Measurements from ENCODE around the gene TACR2. TPM values are rescaled to one million over a fixed set of nuclear protein-coding genes. Genes with fewer than 3 reads are reported as not detected.

Gene TACR2
- total RNA-seq, 2 experiments from 2014 or later = not detected

DNA sequence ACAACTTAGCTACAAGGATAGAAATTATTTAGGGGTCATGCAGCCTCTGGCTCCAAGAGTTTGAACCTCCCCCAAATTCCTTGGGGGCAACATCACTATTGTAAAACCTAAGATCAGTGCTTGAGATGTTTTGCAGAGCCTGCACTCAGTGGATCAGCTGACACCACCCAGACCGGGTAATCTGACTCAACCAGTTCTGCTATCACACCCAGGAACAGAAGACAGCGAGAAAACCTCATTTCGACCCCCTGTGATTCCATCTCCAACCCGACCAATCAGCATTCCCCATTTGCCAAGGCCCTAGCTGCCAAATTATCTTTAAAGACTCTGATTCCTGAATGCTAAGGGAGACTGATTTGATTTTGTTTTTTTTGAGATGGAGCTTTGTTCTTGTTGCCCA is 5.2 kb downstream of the TACR2 start:
- peaks cover 0 to 4% of the 10 kb centered on the region in 2 experiments for H3K9me3 ChIP-seq (ENCODE audit: control insufficient read depth in 1 of 2, insufficient read depth in 1 of 2, low read length in 2 of 2)
- no peak for ATAC-seq (ENCODE audit: poor library complexity)
- Mint-ChIP-seq H3K27ac (no peak overlapping the region), H3K4me1 (ENCODE audit: low read depth) (peaks cover 27% of the 10 kb centered on the region), H3K36me3 (ENCODE audit: low read depth) (no peaks in the 10 kb centered on the region), H3K4me3 (no peak overlapping the region), H3K27me3 (no peaks in the 10 kb centered on the region), H3K9me3 (no peaks in the 10 kb centered on the region)
- no peaks in the 10 kb centered on the region for H3K36me3 ChIP-seq (ENCODE audit: insufficient read depth, low read length)
- CTCF ChIA-PET = no interaction called here
- intact Hi-C loops (cut with DNase I, micrococcal nuclease) = loop anchor here in 1 of 2 experiments (2.0 kb wide), 2 partner anchors 13 to 219 kb away; partner anchors contain the start of gene FAM241B
- DNase-seq = no peak
- TF ChIP-seq, protein P1, sequence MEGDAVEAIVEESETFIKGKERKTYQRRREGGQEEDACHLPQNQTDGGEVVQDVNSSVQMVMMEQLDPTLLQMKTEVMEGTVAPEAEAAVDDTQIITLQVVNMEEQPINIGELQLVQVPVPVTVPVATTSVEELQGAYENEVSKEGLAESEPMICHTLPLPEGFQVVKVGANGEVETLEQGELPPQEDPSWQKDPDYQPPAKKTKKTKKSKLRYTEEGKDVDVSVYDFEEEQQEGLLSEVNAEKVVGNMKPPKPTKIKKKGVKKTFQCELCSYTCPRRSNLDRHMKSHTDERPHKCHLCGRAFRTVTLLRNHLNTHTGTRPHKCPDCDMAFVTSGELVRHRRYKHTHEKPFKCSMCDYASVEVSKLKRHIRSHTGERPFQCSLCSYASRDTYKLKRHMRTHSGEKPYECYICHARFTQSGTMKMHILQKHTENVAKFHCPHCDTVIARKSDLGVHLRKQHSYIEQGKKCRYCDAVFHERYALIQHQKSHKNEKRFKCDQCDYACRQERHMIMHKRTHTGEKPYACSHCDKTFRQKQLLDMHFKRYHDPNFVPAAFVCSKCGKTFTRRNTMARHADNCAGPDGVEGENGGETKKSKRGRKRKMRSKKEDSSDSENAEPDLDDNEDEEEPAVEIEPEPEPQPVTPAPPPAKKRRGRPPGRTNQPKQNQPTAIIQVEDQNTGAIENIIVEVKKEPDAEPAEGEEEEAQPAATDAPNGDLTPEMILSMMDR (IDR thresholded peaks at IDR 0.05) = no peak
- POLR2A ChIA-PET = interaction anchor here (1.5 kb wide), 1 partner anchor 13 kb away, joined by 4 read pairs; no protein-coding TSS in a partner anchor
- no peak overlapping the region for H3K27ac ChIP-seq (ENCODE audit: low read depth in 1 of 2, low read length in 2 of 2)
- H3K4me1 ChIP-seq (ENCODE audit: insufficient read depth, low read length) = peaks cover 26% of the 10 kb centered on the region
- H3K27me3 ChIP-seq (ENCODE audit: control insufficient read depth in 1 of 2, insufficient read depth in 2 of 2, low read length in 2 of 2) = no peaks in the 10 kb centered on the region
- H3K4me3 ChIP-seq (ENCODE audit: low read length) = no peak overlapping the region

GRCh38 chr10:69410487-69410886 is 6.2 kb downstream of the TACR2 start:
- Mint-ChIP-seq H3K4me3 (no peak overlapping the region), H3K27ac (no peak overlapping the region)
- intact Hi-C loops (cut with DNase I, micrococcal nuclease) = loop anchor here in 1 of 2 experiments (2.0 kb wide), 2 partner anchors 14 to 220 kb away; partner anchors contain the start of gene FAM241B

GRCh38 chr10:69409968-69410367 is 6.8 kb downstream of the TACR2 start:
- ChIA-PET CTCF (no interaction called here), POLR2A (no interaction called here)
- Histone ChIP-seq H3K4me3 (ENCODE audit: low read length) (no peak overlapping the region), H3K36me3 (ENCODE audit: insufficient read depth, low read length) (peaks cover 4% of the 10 kb centered on the region), H3K9me3 (ENCODE audit: control insufficient read depth in 1 of 2, insufficient read depth in 1 of 2, low read length in 2 of 2) (peaks cover 0 to 2% of the 10 kb centered on the region in 2 experiments), H3K4me1 (ENCODE audit: insufficient read depth, low read length) (peaks cover 26% of the 10 kb centered on the region), H3K27me3 (ENCODE audit: control insufficient read depth in 1 of 2, insufficient read depth in 2 of 2, low read length in 2 of 2) (no peaks in the 10 kb centered on the region), H3K27ac (ENCODE audit: low read depth in 1 of 2, low read length in 2 of 2) (no peak overlapping the region)
- TF ChIP-seq, protein P1 (IDR thresholded peaks at IDR 0.05) = no peak
- Mint-ChIP-seq H3K4me3 (no peak overlapping the region), H3K36me3 (ENCODE audit: low read depth) (no peaks in the 10 kb centered on the region), H3K27me3 (no peaks in the 10 kb centered on the region), H3K4me1 (ENCODE audit: low read depth) (peaks cover 28% of the 10 kb centered on the region), H3K9me3 (no peaks in the 10 kb centered on the region), H3K27ac (no peak overlapping the region)
- DNase-seq (peak in 2 of 14 experiments; percentile 46 to 61), ATAC-seq (ENCODE audit: poor library complexity) (no peak)
- intact Hi-C loops (cut with DNase I, micrococcal nuclease) = loop anchor here (1.0 to 5.0 kb wide), 6 partner anchors 15 to 283 kb away; partner anchors contain the start of gene FAM241B (in 1 of the 2)

More at GRCh38 chr10:69410487-69410886, 6.2 kb downstream of the TACR2 start:
- ATAC-seq (ENCODE audit: poor library complexity) = no peak
- Histone ChIP-seq H3K4me1 (ENCODE audit: insufficient read depth, low read length) (peaks cover 26% of the 10 kb centered on the region), H3K4me3 (ENCODE audit: low read length) (no peak overlapping the region), H3K27me3 (ENCODE audit: control insufficient read depth in 1 of 2, insufficient read depth in 2 of 2, low read length in 2 of 2) (no peaks in the 10 kb centered on the region), H3K9me3 (ENCODE audit: control insufficient read depth in 1 of 2, insufficient read depth in 1 of 2, low read length in 2 of 2) (peaks cover 0 to 4% of the 10 kb centered on the region in 2 experiments), H3K27ac (ENCODE audit: low read depth in 1 of 2, low read length in 2 of 2) (no peak overlapping the region), H3K36me3 (ENCODE audit: insufficient read depth, low read length) (peaks cover 3% of the 10 kb centered on the region)
- no peak for DNase-seq
- Mint-ChIP-seq H3K27me3 (no peaks in the 10 kb centered on the region), H3K36me3 (ENCODE audit: low read depth) (no peaks in the 10 kb centered on the region), H3K4me1 (ENCODE audit: low read depth) (peaks cover 28% of the 10 kb centered on the region), H3K9me3 (no peaks in the 10 kb centered on the region)
- ChIA-PET POLR2A (interaction anchor here (1.5 kb wide), 1 partner anchor 14 kb away, joined by 4 read pairs; no protein-coding TSS in a partner anchor), CTCF (no interaction called here)
- TF ChIP-seq, protein P1 (IDR thresholded peaks at IDR 0.05) = no peak
